H1 (cell line): ENCODE data around the gene ESR1. TPM values are rescaled to one million over a fixed set of nuclear protein-coding genes. Genes with fewer than 3 reads are reported as not detected.

ENCODE experiments used
- CBX8 ChIP-seq: fragments of 300-800, 300-1000 bp; sonication (generic); IDR thresholded peaks from 2 replicates; pipeline ENCODE4 v1.7.1; 2016; ENCODE audit warnings: low read depth, low read length, borderline replicate concordance
- polyA plus RNA-seq, 7 experiments: library from polyadenylated mRNA; depleted of rRNA in 3 of 7; stranded (reverse) in 5 of 7; unstranded in 2 of 7; fragments of >200 nt in 5 of 7; fragments of 200-250 nt in 2 of 7; gene quantifications; 1 replicate in 5 of 7; 2 replicates in 1 of 7; 4 replicates in 1 of 7; pipeline versions ENCODE4 v1.2.1 to v1.2.3, GENCODE V29; 2011 to 2013; ENCODE audit warnings: missing spikeins in 2 of 7, mixed read lengths in 2 of 7
- total RNA-seq: library from RNA; stranded (reverse); fragmentation: NEBNext Ultra II Directional; extraction: Animal tissue kit (Norgen Biotek cat#: 25700); gene quantifications from 2 replicates; pipeline ENCODE4 v1.2.1, GENCODE V29; 2021

ESR1 gene
- total and polyA plus RNA-seq, 2 of the 8 experiments (the other 6 are each of a cell fraction or from before 2014, with no cell fraction given), result 0.03 to 0.17 TPM

DNA sequence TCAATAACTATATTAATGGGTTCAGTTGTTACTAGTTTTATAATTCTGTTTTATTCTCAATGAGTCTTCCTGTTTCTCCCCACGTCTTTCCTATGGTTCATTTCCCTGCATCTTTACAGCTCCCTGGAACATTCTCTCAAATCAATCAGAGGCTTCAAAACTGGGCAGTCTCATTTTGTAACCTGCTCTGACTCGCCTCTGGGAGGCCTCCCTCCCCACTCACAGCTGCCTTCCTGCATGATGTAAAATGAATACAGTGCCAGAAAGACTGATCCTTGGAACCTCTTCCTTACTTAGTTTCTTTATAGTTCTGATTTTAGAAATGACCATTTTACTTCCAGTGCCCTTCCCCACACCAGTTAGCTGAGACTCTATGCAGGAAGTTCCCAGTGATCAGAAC lies 103.9 kb downstream of the ESR1 start (continued):
- TF ChIP-seq CBX8, result no peak
